ENCODE results near the gene TOR1B.

TOR1B gene

DNA sequence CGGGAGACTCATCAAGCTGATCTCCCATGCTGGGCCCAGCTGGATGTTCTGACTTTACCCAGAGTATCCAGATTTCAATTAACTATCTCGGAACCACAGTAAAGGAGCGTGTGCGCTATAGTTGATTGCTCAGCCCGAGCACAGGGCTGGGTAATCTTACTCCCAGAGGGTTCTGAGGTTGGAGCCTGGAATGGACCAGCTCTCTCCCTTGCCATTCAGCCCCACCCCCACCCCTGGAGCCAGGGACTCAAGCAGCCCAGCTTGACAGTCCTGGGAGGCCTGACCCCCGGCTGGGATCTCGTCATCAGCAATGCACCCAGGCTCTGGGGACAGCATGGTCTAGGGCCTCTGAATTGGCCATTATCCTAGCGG is 26.4 kb upstream of the TOR1B start:
- H3K4me3 ChIP-seq (ENCODE audit: severe bottlenecking) = no peak overlapping the region
- no peak for TF ChIP-seq CTCF (IDR thresholded peaks at IDR 0.05; ENCODE audit: poor library complexity, severe bottlenecking)
- H3K4me1 ChIP-seq (ENCODE audit: insufficient read depth, poor library complexity, severe bottlenecking) = peaks cover 21% of the 10 kb centered on the region
- no peak for DNase-seq (ENCODE audit: low spot score)
- H3K9me3 ChIP-seq (ENCODE audit: severe bottlenecking) = no peaks in the 10 kb centered on the region
- H3K27ac ChIP-seq (ENCODE audit: poor library complexity, severe bottlenecking) = peak overlapping the region; percentile 68
- H3K36me3 ChIP-seq (ENCODE audit: low read depth) = no peaks in the 10 kb centered on the region
- ATAC-seq (ENCODE audit: low read depth) = no peak
- H3K27me3 ChIP-seq (ENCODE audit: insufficient read depth, poor library complexity, severe bottlenecking) = no peaks in the 10 kb centered on the region

- DNase-seq (ENCODE audit: low spot score) (peak; percentile 96), ATAC-seq (ENCODE audit: low read depth) (peak; percentile 86)
- TF ChIP-seq CTCF (IDR thresholded peaks at IDR 0.05; ENCODE audit: poor library complexity, severe bottlenecking) = no peak
- Histone ChIP-seq H3K27me3 (ENCODE audit: insufficient read depth, poor library complexity, severe bottlenecking) (no peaks in the 10 kb centered on the region), H3K9me3 (ENCODE audit: severe bottlenecking) (no peaks in the 10 kb centered on the region), H3K4me3 (ENCODE audit: severe bottlenecking) (no peak overlapping the region), H3K36me3 (ENCODE audit: low read depth) (no peaks in the 10 kb centered on the region), H3K4me1 (ENCODE audit: insufficient read depth, poor library complexity, severe bottlenecking) (peaks cover 21% of the 10 kb centered on the region), H3K27ac (ENCODE audit: poor library complexity, severe bottlenecking) (peak overlapping the region; percentile 68)
Measured at GRCh38 chr9:129776938-129777768, 25.8 kb upstream of the TOR1B start.

DNA sequence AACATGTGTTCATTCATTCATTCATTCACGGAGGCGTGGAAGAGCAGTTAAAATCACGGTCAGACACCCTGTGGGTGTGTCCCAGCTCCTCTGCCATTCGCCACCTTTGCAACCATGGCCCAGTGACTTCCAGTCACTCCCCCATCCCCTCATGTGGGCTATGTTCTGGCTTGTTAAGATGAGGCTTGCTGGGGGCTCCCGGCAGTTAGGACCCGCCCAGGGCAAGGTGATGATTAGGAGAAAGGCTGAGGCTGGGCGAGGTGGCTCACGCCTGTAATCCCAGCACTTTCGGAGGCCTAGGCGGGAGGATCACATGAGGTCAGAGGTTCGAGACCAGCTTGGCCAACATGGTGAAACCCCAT is 25.2 kb upstream of the TOR1B start:
- Histone ChIP-seq H3K36me3 (ENCODE audit: low read depth) (no peaks in the 10 kb centered on the region), H3K27ac (ENCODE audit: poor library complexity, severe bottlenecking) (peak overlapping the region; percentile 68), H3K4me1 (ENCODE audit: insufficient read depth, poor library complexity, severe bottlenecking) (peaks cover 21% of the 10 kb centered on the region), H3K27me3 (ENCODE audit: insufficient read depth, poor library complexity, severe bottlenecking) (no peaks in the 10 kb centered on the region), H3K4me3 (ENCODE audit: severe bottlenecking) (no peak overlapping the region), H3K9me3 (ENCODE audit: severe bottlenecking) (no peaks in the 10 kb centered on the region)
- no peak for TF ChIP-seq CTCF (IDR thresholded peaks at IDR 0.05; ENCODE audit: poor library complexity, severe bottlenecking)
- DNase-seq (ENCODE audit: low spot score) (no peak), ATAC-seq (ENCODE audit: low read depth) (no peak)

GRCh38 chr9:129778469-129778868 is 24.5 kb upstream of the TOR1B start:
- no peak for TF ChIP-seq CTCF (IDR thresholded peaks at IDR 0.05; ENCODE audit: poor library complexity, severe bottlenecking)
- no peaks in the 10 kb centered on the region for H3K36me3 ChIP-seq (ENCODE audit: low read depth)
- ATAC-seq (ENCODE audit: low read depth) (no peak), DNase-seq (ENCODE audit: low spot score) (no peak)
- H3K4me3 ChIP-seq (ENCODE audit: severe bottlenecking) = no peak overlapping the region
- H3K9me3 ChIP-seq (ENCODE audit: severe bottlenecking) = no peaks in the 10 kb centered on the region
- peaks cover 21% of the 10 kb centered on the region for H3K4me1 ChIP-seq (ENCODE audit: insufficient read depth, poor library complexity, severe bottlenecking)
- peak overlapping the region; percentile 68 for H3K27ac ChIP-seq (ENCODE audit: poor library complexity, severe bottlenecking)
- no peaks in the 10 kb centered on the region for H3K27me3 ChIP-seq (ENCODE audit: insufficient read depth, poor library complexity, severe bottlenecking)

- no peak overlapping the region for H3K4me3 ChIP-seq (ENCODE audit: severe bottlenecking)
- TF ChIP-seq CTCF (IDR thresholded peaks at IDR 0.05; ENCODE audit: poor library complexity, severe bottlenecking) = no peak
- DNase-seq (ENCODE audit: low spot score) (no peak), ATAC-seq (ENCODE audit: low read depth) (no peak)
- no peaks in the 10 kb centered on the region for H3K9me3 ChIP-seq (ENCODE audit: severe bottlenecking)
- peaks cover 17% of the 10 kb centered on the region for H3K4me1 ChIP-seq (ENCODE audit: insufficient read depth, poor library complexity, severe bottlenecking)
- H3K27ac ChIP-seq (ENCODE audit: poor library complexity, severe bottlenecking) = no peak overlapping the region
- no peaks in the 10 kb centered on the region for H3K36me3 ChIP-seq (ENCODE audit: low read depth)
- H3K27me3 ChIP-seq (ENCODE audit: insufficient read depth, poor library complexity, severe bottlenecking) = no peaks in the 10 kb centered on the region
Measured at GRCh38 chr9:129779560-129780190, 23.3 kb upstream of the TOR1B start.
